Keratinocyte (primary cell): ENCODE results near the gene ALCAM.

Source experiments
- CTCF ChIP-seq, 3 experiments: IDR thresholded peaks in 1 of 3; conservative IDR thresholded peaks in 1 of 3; optimal IDR thresholded peaks in 1 of 3; 2 replicates in 2 of 3; 3 replicates in 1 of 3; pipeline versions ENCODE3 to v1.5.1; 2011; ENCODE audit warnings: low read length in 3 of 3, mild to moderate bottlenecking in 3 of 3, moderate library complexity in 2 of 3, control low read depth in 1 of 3, inconsistent platforms in 1 of 3; ENCODE audit not compliant: insufficient read depth in 2 of 3; ENCODE audit errors: extremely low read depth in 1 of 3
- EZH2 ChIP-seq: IDR thresholded peaks from one replicate; pipeline ENCODE4 v1.6.1; 2012; ENCODE audit warnings: inconsistent platforms, mild to moderate bottlenecking, low read length, moderate library complexity

- TF ChIP-seq CTCF (optimal IDR thresholded peaks at IDR 0.05 in 1 of 3, IDR thresholded peaks at IDR 0.05 in 1 of 3, conservative IDR thresholded peaks at IDR 0.05 in 1 of 3; ENCODE audit: extremely low read depth in 1 of 3, insufficient read depth in 2 of 3, low read length in 3 of 3) (no peak), EZH2 (no peak)
Observed at GRCh38 chr3:105413343-105413887, 46.7 kb downstream of the ALCAM start.
